K562 (cell line): Measurements from ENCODE around the gene USP44. TPM values are rescaled to one million over a fixed set of nuclear protein-coding genes. Genes with fewer than 3 reads are reported as not detected.

ENCODE experiments used
- ATAC-seq: fragments of 200-7000 bp; cut with Tn5 transposase; 3 replicates; pipeline ENCODE4 v1.9.1; 2020; ENCODE audit warnings: moderate library complexity
- BruUV-seq: library from RNA; stranded (reverse); fragments of 400-500 nt; replicated peaks from 2 replicates; lab custom pipeline; 2021; lab: Mats Ljungman, UMichigan
- CTCF ChIA-PET: fragments of 300-600 bp; formaldehyde crosslinking; extraction: SDS; loops from one replicate; lab custom pipeline; 2021; ENCODE audit warnings: low intra/inter-chr PET ratio; lab: Yijun Ruan, JAX
- POLR2A ChIA-PET: fragments of 300-600, 350-650 bp; sonication (Branson Sonifier 250); formaldehyde crosslinking; extraction: SDS; loops from one replicate; lab custom pipeline; 2021; ENCODE audit warnings: antibody characterized with exemption, inconsistent platforms; lab: Yijun Ruan, JAX
- DNase-seq, 4 experiments: peaks; one replicate each; pipeline versions ENCODE4 v3.0.0 to v3.0.0-alpha.2; 2011 to 2018; ENCODE audit warnings: low spot score in 3 of 4, mixed read lengths in 3 of 4; ENCODE audit errors: extremely low read depth in 1 of 4
- FAIRE-seq: peaks from 2 replicates; lab custom pipeline; 2011; peaks lifted over from hg19 to GRCh38; lab: Jason Lieb, UNC
- H2AFZ ChIP-seq: 2 replicates; pipeline ENCODE4 v1.6.0; 2011; ENCODE audit warnings: low read depth, low read length, control low read depth, inconsistent platforms
- H3K27ac ChIP-seq: fragments of 200-600 bp; 3 replicates; pipeline ENCODE4 v1.8.0; 2011; ENCODE audit warnings: low read depth, mild to moderate bottlenecking, control low read depth, inconsistent platforms, low read length, moderate library complexity, mixed read lengths; ENCODE audit errors: extremely low read depth
- H3K27me3 ChIP-seq, 2 experiments: fragments of 300-600 bp in 1 of 2; 2 replicates in 1 of 2; 3 replicates in 1 of 2; pipeline versions ENCODE4 v1.6.0 to v1.8.0; 2011; ENCODE audit warnings: inconsistent platforms in 2 of 2, low read length in 2 of 2, mild to moderate bottlenecking in 1 of 2, mixed read lengths in 1 of 2, moderate library complexity in 1 of 2; ENCODE audit not compliant: control insufficient read depth in 2 of 2, insufficient read depth in 2 of 2
- H3K36me3 ChIP-seq: fragments of 300-600 bp; 3 replicates; pipeline ENCODE4 v1.8.0; 2011; ENCODE audit warnings: mild to moderate bottlenecking, low read length, inconsistent platforms; ENCODE audit not compliant: control insufficient read depth, insufficient read depth
- H3K4me1 ChIP-seq, 2 experiments: fragments of 200-600 bp in 1 of 2; replicated peaks in 1 of 2; 2 replicates in 1 of 2; 3 replicates in 1 of 2; pipeline versions ENCODE4 v1.5.1 to v1.8.0; 2011; ENCODE audit warnings: inconsistent platforms in 2 of 2, low read length in 2 of 2, mild to moderate bottlenecking in 1 of 2, mixed read lengths in 1 of 2, moderate library complexity in 1 of 2; ENCODE audit not compliant: control insufficient read depth in 2 of 2, insufficient read depth in 2 of 2
- H3K4me2 ChIP-seq: 2 replicates; pipeline ENCODE4 v1.6.1; 2011; ENCODE audit warnings: low read length, control low read depth, inconsistent platforms, mixed read lengths; ENCODE audit not compliant: insufficient read depth
- H3K4me3 ChIP-seq: fragments of 200-600 bp; sonication (generic), shearing (Covaris generic); 2 replicates; pipeline ENCODE4 v1.5.1; 2016; ENCODE audit warnings: control low read depth, inconsistent platforms
- H3K79me2 ChIP-seq: fragments of 200-600 bp; 3 replicates; pipeline ENCODE4 v1.8.0; 2011; ENCODE audit warnings: low read length, inconsistent platforms; ENCODE audit not compliant: control insufficient read depth, insufficient read depth
- H3K9ac ChIP-seq, 2 experiments: 2 replicates each; pipeline versions ENCODE4 v1.6.0 to v1.6.1; 2011; ENCODE audit warnings: low read depth in 2 of 2, low read length in 2 of 2, control low read depth in 1 of 2, inconsistent platforms in 1 of 2, mild to moderate bottlenecking in 1 of 2, mixed read lengths in 1 of 2; ENCODE audit not compliant: insufficient read depth in 1 of 2
- H3K9me1 ChIP-seq: one replicate; pipeline ENCODE4 v1.6.0; 2011; ENCODE audit warnings: inconsistent platforms, mild to moderate bottlenecking, low read length, moderate library complexity; ENCODE audit not compliant: control insufficient read depth, insufficient read depth
- H3K9me3 ChIP-seq: replicated peaks from 2 replicates; pipeline ENCODE4 v1.5.1; 2011; ENCODE audit warnings: low read depth, low read length, inconsistent platforms; ENCODE audit not compliant: control insufficient read depth, insufficient read depth
- H4K20me1 ChIP-seq: replicated peaks from 2 replicates; pipeline ENCODE4 v1.6.1; 2011; ENCODE audit warnings: low read length, inconsistent platforms, mixed read lengths; ENCODE audit not compliant: control insufficient read depth, insufficient read depth
- ATF3 ChIP-seq, 2 experiments: fragments of 450-650 bp in 1 of 2; sonication (generic) in 1 of 2; formaldehyde crosslinking in 1 of 2; IDR thresholded peaks in 1 of 2; conservative IDR thresholded peaks in 1 of 2; 2 replicates each; pipeline versions ENCODE4 v1.6.1 to v1.8.1; 2016 to 2023; ENCODE audit warnings: mild to moderate bottlenecking in 2 of 2, moderate library complexity in 2 of 2, inconsistent platforms in 1 of 2, missing genetic modification reagents in 1 of 2
- MCM5 ChIP-seq: fragments of 450-650 bp; IDR thresholded peaks from 2 replicates; pipeline ENCODE4 v1.6.1; 2016; ENCODE audit warnings: low read depth
- MYBL2 ChIP-seq, 2 experiments: fragments of 450-650 bp in 1 of 2; sonication (generic) in 1 of 2; formaldehyde crosslinking in 1 of 2; IDR thresholded peaks; 2 replicates each; pipeline versions ENCODE4 v1.6.1 to v1.8.1; 2017 to 2022; ENCODE audit warnings: borderline replicate concordance in 1 of 2, inconsistent platforms in 1 of 2, low read depth in 1 of 2, mild to moderate bottlenecking in 1 of 2, missing genetic modification reagents in 1 of 2, moderate library complexity in 1 of 2
- SRF ChIP-seq, 2 experiments: fragments of 250-450, 450-650 bp in 1 of 2; sonication (Bioruptor Pico) in 1 of 2; sonication (generic) in 1 of 2; formaldehyde crosslinking; IDR thresholded peaks; 2 replicates each; pipeline versions ENCODE4 v1.5.0 to v1.5.1; 2020 to 2022; ENCODE audit warnings: mild to moderate bottlenecking in 1 of 2, missing genetic modification reagents in 1 of 2
- ZNF3 ChIP-seq: fragments of 250-450 bp; sonication (Bioruptor Pico); IDR thresholded peaks from 2 replicates; pipeline ENCODE4 v1.5.0; 2021; ENCODE audit warnings: mild to moderate bottlenecking, moderate library complexity
- ZNF449 ChIP-seq: fragments of 250-450 bp; sonication (Bioruptor Pico); IDR thresholded peaks from 2 replicates; pipeline ENCODE4 v1.8.0; 2022; ENCODE audit warnings: moderate library complexity, mild to moderate bottlenecking, inconsistent platforms
- WGBS: fragments of 100-300 bp; shearing (Covaris generic); methylation state at CpG from one replicate; pipeline ENCODE4 v1.1.6; 2016; ENCODE audit warnings: low coverage, mixed read lengths; ENCODE audit not compliant: insufficient coverage; ENCODE audit errors: missing lambda C conversion rate; 5-methylcytosine and 5-hydroxymethylcytosine counted together
- in situ Hi-C: fragments of 300-500 bp; cut with MboI; formaldehyde crosslinking; loops from 4 replicates; pipeline ENCODE4 v1.15.0; 2018; ENCODE audit warnings: inconsistent platforms, mixed read lengths
- intact Hi-C: fragments of 100-400 bp; cut with micrococcal nuclease; formaldehyde crosslinking; loops from 2 replicates; pipeline ENCODE4 v1.14.2; 2022
- polyA plus RNA-seq, 8 experiments: library from polyadenylated mRNA; depleted of rRNA in 4 of 8; stranded (reverse) in 5 of 8; unstranded in 3 of 8; fragments of >200 nt; fragmentation: Nextera tagmentation in 2 of 8; fragmentation: Illumina TruSeq in 1 of 8; extraction: Ambion mirVana in 2 of 8; extraction: Trizol in 1 of 8; gene quantifications; 2 replicates each; pipeline versions ENCODE4 v1.2.1 to v1.2.3, GENCODE V29; 2011 to 2014; ENCODE audit warnings: inconsistent platforms in 1 of 8, missing spikeins in 1 of 8
- total RNA-seq, 7 experiments: library from RNA; depleted of rRNA in 6 of 7; stranded (reverse); fragments of >200 nt in 6 of 7; fragmentation: Illumina TruSeq in 2 of 7; extraction: Trizol in 2 of 7; gene quantifications; 2 replicates each; pipeline versions ENCODE4 v1.2.1 to v1.2.3, GENCODE V29; 2011 to 2021; ENCODE audit warnings: low replicate concordance in 1 of 7

USP44 gene
- total and polyA plus RNA-seq, 9 of the 15 experiments (the other 6 are each of a cell fraction or from before 2014, with no cell fraction given), result 2.1 to 5.7 (median 2.8) TPM

GRCh38 chr12:95528431-95528830, 22.8 kb downstream of the USP44 start:
- H3K4me1 ChIP-seq, result no peaks in the 10 kb centered on the region
- no peak overlapping the region for H3K4me2 ChIP-seq
- in situ Hi-C loops, result no loop called here
- POLR2A ChIA-PET, result no interaction called here
- no peaks in the 10 kb centered on the region for H3K79me2 ChIP-seq
- BruUV-seq, result no TSS peak
- TF ChIP-seq MYBL2 (IDR thresholded peaks at IDR 0.05; ENCODE audit: low read depth) (no peak), MYBL2 (CRISPR knock-in tag; IDR thresholded peaks at IDR 0.05; ENCODE audit: borderline replicate concordance) (no peak), ZNF3 (no peak)
- TF ChIP-seq, all 486 proteins: peak for 0
- Histone ChIP-seq H3K9me3 (no peaks in the 10 kb centered on the region), H3K36me3 (no peaks in the 10 kb centered on the region), H3K27ac (no peak overlapping the region), H2AFZ (no peak overlapping the region), H3K9ac (no peak overlapping the region), H3K27me3 (no peaks in the 10 kb centered on the region), H3K4me3 (no peak overlapping the region), H4K20me1 (no peaks in the 10 kb centered on the region), H3K9me1 (no peaks in the 10 kb centered on the region)
- FAIRE-seq (no peak), ATAC-seq (no peak), DNase-seq (no peak)
- 21% methylated on average over 4 of the region's 4 CpGs for WGBS
- intact Hi-C loops, result no loop called here
- CTCF ChIA-PET, result no interaction called here

- Histone ChIP-seq H3K36me3 (no peaks in the 10 kb centered on the region), H3K4me3 (no peak overlapping the region), H3K4me2 (no peak overlapping the region), H3K9ac (no peak overlapping the region), H3K9me1 (no peaks in the 10 kb centered on the region), H2AFZ (no peak overlapping the region), H4K20me1 (no peaks in the 10 kb centered on the region), H3K9me3 (no peaks in the 10 kb centered on the region), H3K27ac (no peak overlapping the region), H3K4me1 (peaks cover 10 to 12% of the 10 kb centered on the region in 2 experiments; a peak in 4 of 5 replicates), H3K27me3 (no peaks in the 10 kb centered on the region), H3K79me2 (no peaks in the 10 kb centered on the region)
- TF ChIP-seq ATF3 (IDR thresholded peaks at IDR 0.05), result 0 out of 2 replicates have a peak, but pooled peaks have one; percentile 11
- TF ChIP-seq ATF3 (CRISPR knock-in tag; conservative IDR thresholded peaks at IDR 0.05), result no peak
- no peak for TF ChIP-seq ZNF449 (CRISPR knock-in tag)
- TF ChIP-seq SRF (CRISPR knock-in tag; IDR thresholded peaks at IDR 0.05), result no peak
- no peak for TF ChIP-seq MCM5
- in situ Hi-C loops (no loop called here), intact Hi-C loops (no loop called here)
- FAIRE-seq, result no peak
- 75% methylated on average over 6 of the region's 8 CpGs for WGBS
- no peak; the same call in 2 of the 3 replicates for ATAC-seq
- ChIA-PET CTCF (no interaction called here), POLR2A (interaction anchor here (0.6 to 1.2 kb wide), 3 partner anchors 13 to 450 kb away, joined by 3 to 5 read pairs (median 4); partner anchors contain the start of gene NR2C1)
- DNase-seq, result no peak
- no TSS peak for BruUV-seq
Measured at GRCh38 chr12:95522692-95523091, 28.6 kb downstream of the USP44 start.
